K562 (cell line): ENCODE measurements around the gene ADGRE1. TPM values are rescaled to one million over a fixed set of nuclear protein-coding genes. Genes with fewer than 3 reads are reported as not detected.

Experiments used
- ATAC-seq: fragments of 200-7000 bp; cut with Tn5 transposase; 3 replicates; pipeline ENCODE4 v1.9.1; 2020; ENCODE audit warnings: moderate library complexity
- Bru-seq: library from RNA; stranded (reverse); fragments of 400-500 nt; gene quantifications from one replicate; lab custom pipeline; 2021; lab: Mats Ljungman, UMichigan
- BruChase-seq, 2 experiments: library from RNA; stranded (reverse); fragments of 400-500 nt; gene quantifications; one replicate each; lab custom pipeline; 2021; lab: Mats Ljungman, UMichigan
- BruUV-seq: library from RNA; stranded (reverse); fragments of 400-500 nt; replicated peaks from 2 replicates; lab custom pipeline; 2021; lab: Mats Ljungman, UMichigan
- CTCF ChIA-PET: fragments of 300-600 bp; formaldehyde crosslinking; extraction: SDS; loops from one replicate; lab custom pipeline; 2021; ENCODE audit warnings: low intra/inter-chr PET ratio; lab: Yijun Ruan, JAX
- POLR2A ChIA-PET: fragments of 300-600, 350-650 bp; sonication (Branson Sonifier 250); formaldehyde crosslinking; extraction: SDS; loops from one replicate; lab custom pipeline; 2021; ENCODE audit warnings: antibody characterized with exemption, inconsistent platforms; lab: Yijun Ruan, JAX
- DNase-seq, 4 experiments: peaks; one replicate each; pipeline versions ENCODE4 v3.0.0 to v3.0.0-alpha.2; 2011 to 2018; ENCODE audit warnings: low spot score in 3 of 4, mixed read lengths in 3 of 4; ENCODE audit errors: extremely low read depth in 1 of 4
- FAIRE-seq: peaks from 2 replicates; lab custom pipeline; 2011; peaks lifted over from hg19 to GRCh38; lab: Jason Lieb, UNC
- H2AFZ ChIP-seq: 2 replicates; pipeline ENCODE4 v1.6.0; 2011; ENCODE audit warnings: low read depth, low read length, control low read depth, inconsistent platforms
- H3K27ac ChIP-seq: fragments of 200-600 bp; 3 replicates; pipeline ENCODE4 v1.8.0; 2011; ENCODE audit warnings: low read depth, mild to moderate bottlenecking, control low read depth, inconsistent platforms, low read length, moderate library complexity, mixed read lengths; ENCODE audit errors: extremely low read depth
- H3K27me3 ChIP-seq, 2 experiments: fragments of 300-600 bp in 1 of 2; 2 replicates in 1 of 2; 3 replicates in 1 of 2; pipeline versions ENCODE4 v1.6.0 to v1.8.0; 2011; ENCODE audit warnings: inconsistent platforms in 2 of 2, low read length in 2 of 2, mild to moderate bottlenecking in 1 of 2, mixed read lengths in 1 of 2, moderate library complexity in 1 of 2; ENCODE audit not compliant: control insufficient read depth in 2 of 2, insufficient read depth in 2 of 2
- H3K36me3 ChIP-seq: fragments of 300-600 bp; 3 replicates; pipeline ENCODE4 v1.8.0; 2011; ENCODE audit warnings: mild to moderate bottlenecking, low read length, inconsistent platforms; ENCODE audit not compliant: control insufficient read depth, insufficient read depth
- H3K4me1 ChIP-seq, 2 experiments: fragments of 200-600 bp in 1 of 2; replicated peaks in 1 of 2; 2 replicates in 1 of 2; 3 replicates in 1 of 2; pipeline versions ENCODE4 v1.5.1 to v1.8.0; 2011; ENCODE audit warnings: inconsistent platforms in 2 of 2, low read length in 2 of 2, mild to moderate bottlenecking in 1 of 2, mixed read lengths in 1 of 2, moderate library complexity in 1 of 2; ENCODE audit not compliant: control insufficient read depth in 2 of 2, insufficient read depth in 2 of 2
- H3K4me2 ChIP-seq: 2 replicates; pipeline ENCODE4 v1.6.1; 2011; ENCODE audit warnings: low read length, control low read depth, inconsistent platforms, mixed read lengths; ENCODE audit not compliant: insufficient read depth
- H3K4me3 ChIP-seq: fragments of 200-600 bp; sonication (generic), shearing (Covaris generic); 2 replicates; pipeline ENCODE4 v1.5.1; 2016; ENCODE audit warnings: control low read depth, inconsistent platforms
- H3K79me2 ChIP-seq: fragments of 200-600 bp; 3 replicates; pipeline ENCODE4 v1.8.0; 2011; ENCODE audit warnings: low read length, inconsistent platforms; ENCODE audit not compliant: control insufficient read depth, insufficient read depth
- H3K9ac ChIP-seq, 2 experiments: 2 replicates each; pipeline versions ENCODE4 v1.6.0 to v1.6.1; 2011; ENCODE audit warnings: low read depth in 2 of 2, low read length in 2 of 2, control low read depth in 1 of 2, inconsistent platforms in 1 of 2, mild to moderate bottlenecking in 1 of 2, mixed read lengths in 1 of 2; ENCODE audit not compliant: insufficient read depth in 1 of 2
- H3K9me1 ChIP-seq: one replicate; pipeline ENCODE4 v1.6.0; 2011; ENCODE audit warnings: inconsistent platforms, mild to moderate bottlenecking, low read length, moderate library complexity; ENCODE audit not compliant: control insufficient read depth, insufficient read depth
- H3K9me3 ChIP-seq: replicated peaks from 2 replicates; pipeline ENCODE4 v1.5.1; 2011; ENCODE audit warnings: low read depth, low read length, inconsistent platforms; ENCODE audit not compliant: control insufficient read depth, insufficient read depth
- H4K20me1 ChIP-seq: replicated peaks from 2 replicates; pipeline ENCODE4 v1.6.1; 2011; ENCODE audit warnings: low read length, inconsistent platforms, mixed read lengths; ENCODE audit not compliant: control insufficient read depth, insufficient read depth
- C11orf30 ChIP-seq: fragments of 450-650 bp; IDR thresholded peaks from 2 replicates; pipeline ENCODE4 v1.6.1; 2016; ENCODE audit warnings: low read depth, mild to moderate bottlenecking
- CEBPB ChIP-seq: fragments of 450-650 bp; IDR thresholded peaks from 2 replicates; pipeline ENCODE4 v1.6.1; 2016; ENCODE audit warnings: missing genetic modification characterization, missing compliant biosample characterization
- CEBPG ChIP-seq, 3 experiments: fragments of 200-800 bp in 1 of 3; sonication (Bioruptor generic) in 1 of 3; sonication (generic) in 1 of 3; formaldehyde crosslinking in 1 of 3; IDR thresholded peaks in 2 of 3; conservative IDR thresholded peaks in 1 of 3; 2 replicates each; pipeline versions ENCODE4 v1.6.1 to v1.8.0; 2016 to 2022; ENCODE audit warnings: missing compliant biosample characterization in 2 of 3, missing genetic modification characterization in 2 of 3, mild to moderate bottlenecking in 1 of 3, missing genetic modification reagents in 1 of 3
- MAFF ChIP-seq: IDR thresholded peaks from 2 replicates; pipeline ENCODE4 v1.6.1; 2012; ENCODE audit warnings: low read length, improper control_type of control experiment
- MAFG ChIP-seq: fragments of 450-650 bp; conservative IDR thresholded peaks from 2 replicates; pipeline ENCODE4 v1.6.1; 2016; ENCODE audit warnings: missing genetic modification characterization, missing compliant biosample characterization
- MAFK ChIP-seq: IDR thresholded peaks from 2 replicates; pipeline ENCODE4 v1.6.1; 2011; ENCODE audit warnings: low read length, improper control_type of control experiment
- RCOR1 ChIP-seq, 2 experiments: IDR thresholded peaks; 2 replicates each; pipeline ENCODE4 v1.6.1; 2012; ENCODE audit warnings: low read depth in 2 of 2, low read length in 2 of 2, borderline replicate concordance in 1 of 2, improper control_type of control experiment in 1 of 2
- ZNF316 ChIP-seq: fragments of 450-650 bp; IDR thresholded peaks from 2 replicates; pipeline ENCODE4 v1.6.1; 2016
- WGBS: fragments of 100-300 bp; shearing (Covaris generic); methylation state at CpG from one replicate; pipeline ENCODE4 v1.1.6; 2016; ENCODE audit warnings: low coverage, mixed read lengths; ENCODE audit not compliant: insufficient coverage; ENCODE audit errors: missing lambda C conversion rate; 5-methylcytosine and 5-hydroxymethylcytosine counted together
- in situ Hi-C: fragments of 300-500 bp; cut with MboI; formaldehyde crosslinking; loops from 4 replicates; pipeline ENCODE4 v1.15.0; 2018; ENCODE audit warnings: inconsistent platforms, mixed read lengths
- intact Hi-C: fragments of 100-400 bp; cut with micrococcal nuclease; formaldehyde crosslinking; loops from 2 replicates; pipeline ENCODE4 v1.14.2; 2022
- long read RNA-seq, 3 experiments: library from polyadenylated mRNA in 2 of 3; library from RNA in 1 of 3; unstranded in 2 of 3; stranded (forward) in 1 of 3; transcript quantifications; one replicate each; pipeline ENCODE4 v2.0.0, GENCODE V29; 2019 to 2022
- polyA minus RNA-seq, 3 experiments: library from RNA; depleted of rRNA, polyadenylated mRNA; stranded (reverse); fragments of >200 nt; gene quantifications; 2 replicates each; pipeline ENCODE4 v1.2.3, GENCODE V29; 2011
- polyA plus RNA-seq, 8 experiments: library from polyadenylated mRNA; depleted of rRNA in 4 of 8; stranded (reverse) in 5 of 8; unstranded in 3 of 8; fragments of >200 nt; fragmentation: Nextera tagmentation in 2 of 8; fragmentation: Illumina TruSeq in 1 of 8; extraction: Ambion mirVana in 2 of 8; extraction: Trizol in 1 of 8; gene quantifications; 2 replicates each; pipeline versions ENCODE4 v1.2.1 to v1.2.3, GENCODE V29; 2011 to 2014; ENCODE audit warnings: inconsistent platforms in 1 of 8, missing spikeins in 1 of 8
- total RNA-seq, 7 experiments: library from RNA; depleted of rRNA in 6 of 7; stranded (reverse); fragments of >200 nt in 6 of 7; fragmentation: Illumina TruSeq in 2 of 7; extraction: Trizol in 2 of 7; gene quantifications; 2 replicates each; pipeline versions ENCODE4 v1.2.1 to v1.2.3, GENCODE V29; 2011 to 2021; ENCODE audit warnings: low replicate concordance in 1 of 7
- TF ChIP-seq, protein P1 (sequence below): sonication (generic); formaldehyde crosslinking; IDR thresholded peaks from 2 replicates; pipeline ENCODE4 v1.8.0; 2022; ENCODE audit warnings: mild to moderate bottlenecking, missing genetic modification reagents
- TF ChIP-seq, protein P2 (sequence below): sonication (generic); formaldehyde crosslinking; IDR thresholded peaks from 2 replicates; pipeline ENCODE4 v1.8.1; 2023; ENCODE audit warnings: mild to moderate bottlenecking, missing genetic modification reagents

ADGRE1 gene, protein sequence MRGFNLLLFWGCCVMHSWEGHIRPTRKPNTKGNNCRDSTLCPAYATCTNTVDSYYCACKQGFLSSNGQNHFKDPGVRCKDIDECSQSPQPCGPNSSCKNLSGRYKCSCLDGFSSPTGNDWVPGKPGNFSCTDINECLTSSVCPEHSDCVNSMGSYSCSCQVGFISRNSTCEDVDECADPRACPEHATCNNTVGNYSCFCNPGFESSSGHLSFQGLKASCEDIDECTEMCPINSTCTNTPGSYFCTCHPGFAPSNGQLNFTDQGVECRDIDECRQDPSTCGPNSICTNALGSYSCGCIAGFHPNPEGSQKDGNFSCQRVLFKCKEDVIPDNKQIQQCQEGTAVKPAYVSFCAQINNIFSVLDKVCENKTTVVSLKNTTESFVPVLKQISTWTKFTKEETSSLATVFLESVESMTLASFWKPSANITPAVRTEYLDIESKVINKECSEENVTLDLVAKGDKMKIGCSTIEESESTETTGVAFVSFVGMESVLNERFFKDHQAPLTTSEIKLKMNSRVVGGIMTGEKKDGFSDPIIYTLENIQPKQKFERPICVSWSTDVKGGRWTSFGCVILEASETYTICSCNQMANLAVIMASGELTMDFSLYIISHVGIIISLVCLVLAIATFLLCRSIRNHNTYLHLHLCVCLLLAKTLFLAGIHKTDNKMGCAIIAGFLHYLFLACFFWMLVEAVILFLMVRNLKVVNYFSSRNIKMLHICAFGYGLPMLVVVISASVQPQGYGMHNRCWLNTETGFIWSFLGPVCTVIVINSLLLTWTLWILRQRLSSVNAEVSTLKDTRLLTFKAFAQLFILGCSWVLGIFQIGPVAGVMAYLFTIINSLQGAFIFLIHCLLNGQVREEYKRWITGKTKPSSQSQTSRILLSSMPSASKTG
- not detected in 2 replicates for total RNA-seq (2011; cell fraction: chromatin; rRNA removed; ENCODE audit: low replicate concordance)
- total RNA-seq (2011; cell fraction: nucleolus; rRNA removed), result not detected in 2 replicates
- total RNA-seq (2011; cell fraction: nucleoplasm; rRNA removed), result not detected in 2 replicates
- total RNA-seq (2014; rRNA removed), result 0.08 and 0.09 TPM in 2 replicates
- total RNA-seq (2014; rRNA removed; fragmentation: Illumina TruSeq; extraction: Trizol), result 0.22 and 0.45 TPM in 2 replicates
- total RNA-seq (2015; rRNA removed; fragmentation: Illumina TruSeq; extraction: Trizol), result 0.25 and 0.26 TPM in 2 replicates
- total RNA-seq (2021), result 0.07 and 0.49 TPM in 2 replicates
- 0.19 and 0.25 TPM in 2 replicates for polyA plus RNA-seq (2011; rRNA removed)
- 0.03 TPM in 2 replicates for polyA plus RNA-seq (2011; cell fraction: cytosol; rRNA removed)
- 0.06 TPM in 1 of 2 replicates, not detected in the other for polyA plus RNA-seq (2011; cell fraction: nucleus; rRNA removed)
- 0.09 and 1.4 TPM in 2 replicates for polyA plus RNA-seq (2012)
- polyA plus RNA-seq (2014; fragmentation: Illumina TruSeq; extraction: Trizol), result 0.25 and 0.30 TPM in 2 replicates
- polyA plus RNA-seq (2014; fragmentation: Nextera tagmentation; extraction: Ambion mirVana), result under 1 TPM in 1 of 2 experiments, not detected in 1; 0.28 TPM
- polyA plus RNA-seq (2014; rRNA removed), result 0.24 and 0.31 TPM in 2 replicates
- 0.28 TPM in 1 of 2 replicates, not detected in the other for polyA minus RNA-seq (2011; rRNA and poly(A)+ RNA removed)
- polyA minus RNA-seq (2011; cell fraction: cytosol; rRNA and poly(A)+ RNA removed), result not detected in 2 replicates
- polyA minus RNA-seq (2011; cell fraction: nucleus; rRNA and poly(A)+ RNA removed), result not detected in 2 replicates
- Bru-seq, nascent RNA, result percentile 19 among the genes with signal in this experiment
- percentile 21 among the genes with signal in this experiment for BruChase-seq, experiment 1, labeled RNA remaining after a 2-hour chase
- percentile 19 among the genes with signal in this experiment for BruChase-seq, experiment 2, labeled RNA remaining after a 6-hour chase
- long read RNA-seq, experiment 1, result 0 reads
- long read RNA-seq, experiment 2, result 0 reads
- long read RNA-seq, experiment 3, result 0 reads

DNA sequence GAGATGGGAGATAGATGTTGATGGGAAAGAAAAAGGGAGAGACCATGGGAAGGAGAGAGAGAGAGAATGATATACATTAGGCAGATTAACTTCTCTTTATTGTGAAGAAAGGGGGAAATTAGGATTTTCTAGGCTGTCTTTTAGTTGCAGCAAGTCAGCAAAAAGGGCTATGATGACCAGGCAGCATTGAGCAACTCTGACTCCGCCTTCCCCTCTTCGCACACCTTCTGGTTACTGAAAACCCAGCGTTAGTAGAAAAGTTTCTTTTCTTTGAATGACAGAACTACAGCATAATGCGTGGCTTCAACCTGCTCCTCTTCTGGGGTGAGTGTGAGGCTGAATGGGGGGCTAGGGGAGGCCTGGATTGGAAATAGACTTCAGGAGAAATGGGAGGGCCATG lies at the start of gene ADGRE1:
Gene ADGRE1, plus strand, starts transcription at position 264 of the 400 bp plus-strand sequence. Its CDS starts 30 bp downstream, at position 294.
- ChIA-PET CTCF (no interaction called here), POLR2A (interaction anchor here (0.6 kb wide), 2 partner anchors 115 to 246 kb away, joined by 3 read pairs; partner anchors contain the start of gene VAV1)
- H3K79me2 ChIP-seq, result no peaks in the 10 kb centered on the region
- no peaks in the 10 kb centered on the region for H4K20me1 ChIP-seq
- no peak within 1 kb of the TSS for H3K9ac ChIP-seq
- BruUV-seq, result no TSS peak
- no peak for DNase-seq
- H3K4me2 ChIP-seq, result no peak within 1 kb of the TSS
- no peaks in the 10 kb centered on the region; the same call in 1 of the 2 replicates for H3K9me3 ChIP-seq
- no peaks in the 10 kb centered on the region for H3K9me1 ChIP-seq
- H3K27ac ChIP-seq, result no peak within 1 kb of the TSS
- no peak within 1 kb of the TSS for H3K4me3 ChIP-seq
- WGBS, result 3% methylated on average over 4 of the region's 4 CpGs
- H3K36me3 ChIP-seq, result no peaks in the 10 kb centered on the region
- in situ Hi-C loops, result no loop called here
- FAIRE-seq, result no peak
- no peak for ATAC-seq
- intact Hi-C loops, result no loop called here
- peaks cover 0 to 3% of the 10 kb centered on the region in 2 experiments; a peak in 1 of 5 replicates for H3K4me1 ChIP-seq
- H2AFZ ChIP-seq, result no peak within 1 kb of the TSS
- H3K27me3 ChIP-seq, result peaks cover 0 to 5% of the 10 kb centered on the region in 2 experiments; a peak in 3 of 5 replicates
- TF ChIP-seq CEBPG (CRISPR knock-in tag; IDR thresholded peaks at IDR 0.05), result no peak
- TF ChIP-seq CEBPG (tag; conservative IDR thresholded peaks at IDR 0.05 in 1 of 2, IDR thresholded peaks at IDR 0.05 in 1 of 2), result 0 out of 4 replicates have a peak, but pooled peaks of 1 of the 2 experiments have one; percentile 24
- TF ChIP-seq MAFF, result peak; percentile 9; the same call in 1 of the 2 replicates
- TF ChIP-seq C11orf30, result peak; percentile 29; the same call in 1 of the 2 replicates
- peak; percentile 9; the same call in 1 of the 2 replicates for TF ChIP-seq MAFK
- peak; percentile 59 for TF ChIP-seq CEBPB
- 0 out of 2 replicates have a peak, but pooled peaks have one; percentile 28 for TF ChIP-seq ZNF316
- TF ChIP-seq RCOR1 (IDR thresholded peaks at IDR 0.05; ENCODE audit: borderline replicate concordance in 1 of 2, low read depth in 2 of 2, low read length in 2 of 2), result no peak
- TF ChIP-seq, protein P1, sequence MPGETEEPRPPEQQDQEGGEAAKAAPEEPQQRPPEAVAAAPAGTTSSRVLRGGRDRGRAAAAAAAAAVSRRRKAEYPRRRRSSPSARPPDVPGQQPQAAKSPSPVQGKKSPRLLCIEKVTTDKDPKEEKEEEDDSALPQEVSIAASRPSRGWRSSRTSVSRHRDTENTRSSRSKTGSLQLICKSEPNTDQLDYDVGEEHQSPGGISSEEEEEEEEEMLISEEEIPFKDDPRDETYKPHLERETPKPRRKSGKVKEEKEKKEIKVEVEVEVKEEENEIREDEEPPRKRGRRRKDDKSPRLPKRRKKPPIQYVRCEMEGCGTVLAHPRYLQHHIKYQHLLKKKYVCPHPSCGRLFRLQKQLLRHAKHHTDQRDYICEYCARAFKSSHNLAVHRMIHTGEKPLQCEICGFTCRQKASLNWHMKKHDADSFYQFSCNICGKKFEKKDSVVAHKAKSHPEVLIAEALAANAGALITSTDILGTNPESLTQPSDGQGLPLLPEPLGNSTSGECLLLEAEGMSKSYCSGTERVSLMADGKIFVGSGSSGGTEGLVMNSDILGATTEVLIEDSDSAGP (CRISPR knock-in tag), result no peak
- TF ChIP-seq, protein P2, sequence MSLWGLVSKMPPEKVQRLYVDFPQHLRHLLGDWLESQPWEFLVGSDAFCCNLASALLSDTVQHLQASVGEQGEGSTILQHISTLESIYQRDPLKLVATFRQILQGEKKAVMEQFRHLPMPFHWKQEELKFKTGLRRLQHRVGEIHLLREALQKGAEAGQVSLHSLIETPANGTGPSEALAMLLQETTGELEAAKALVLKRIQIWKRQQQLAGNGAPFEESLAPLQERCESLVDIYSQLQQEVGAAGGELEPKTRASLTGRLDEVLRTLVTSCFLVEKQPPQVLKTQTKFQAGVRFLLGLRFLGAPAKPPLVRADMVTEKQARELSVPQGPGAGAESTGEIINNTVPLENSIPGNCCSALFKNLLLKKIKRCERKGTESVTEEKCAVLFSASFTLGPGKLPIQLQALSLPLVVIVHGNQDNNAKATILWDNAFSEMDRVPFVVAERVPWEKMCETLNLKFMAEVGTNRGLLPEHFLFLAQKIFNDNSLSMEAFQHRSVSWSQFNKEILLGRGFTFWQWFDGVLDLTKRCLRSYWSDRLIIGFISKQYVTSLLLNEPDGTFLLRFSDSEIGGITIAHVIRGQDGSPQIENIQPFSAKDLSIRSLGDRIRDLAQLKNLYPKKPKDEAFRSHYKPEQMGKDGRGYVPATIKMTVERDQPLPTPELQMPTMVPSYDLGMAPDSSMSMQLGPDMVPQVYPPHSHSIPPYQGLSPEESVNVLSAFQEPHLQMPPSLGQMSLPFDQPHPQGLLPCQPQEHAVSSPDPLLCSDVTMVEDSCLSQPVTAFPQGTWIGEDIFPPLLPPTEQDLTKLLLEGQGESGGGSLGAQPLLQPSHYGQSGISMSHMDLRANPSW, result no peak
- TF ChIP-seq MAFG (tag), result peak; percentile 23; the same call in 1 of the 2 replicates
